Activated T-helper 1 cell treated with anti-CD3 and anti-CD28 coated beads, Interleukin-2, amount 50 U/mL, for 16 hours (primary cell): ENCODE measurements around the gene SLC66A2.

ENCODE experiments used
- DNase-seq, 2 donors: peaks; one replicate each; pipeline ENCODE4 v3.0.0-alpha.2; 2020; ENCODE audit warnings: low read depth in 1 of 2, low spot score in 1 of 2

The SLC66A2 gene

DNA sequence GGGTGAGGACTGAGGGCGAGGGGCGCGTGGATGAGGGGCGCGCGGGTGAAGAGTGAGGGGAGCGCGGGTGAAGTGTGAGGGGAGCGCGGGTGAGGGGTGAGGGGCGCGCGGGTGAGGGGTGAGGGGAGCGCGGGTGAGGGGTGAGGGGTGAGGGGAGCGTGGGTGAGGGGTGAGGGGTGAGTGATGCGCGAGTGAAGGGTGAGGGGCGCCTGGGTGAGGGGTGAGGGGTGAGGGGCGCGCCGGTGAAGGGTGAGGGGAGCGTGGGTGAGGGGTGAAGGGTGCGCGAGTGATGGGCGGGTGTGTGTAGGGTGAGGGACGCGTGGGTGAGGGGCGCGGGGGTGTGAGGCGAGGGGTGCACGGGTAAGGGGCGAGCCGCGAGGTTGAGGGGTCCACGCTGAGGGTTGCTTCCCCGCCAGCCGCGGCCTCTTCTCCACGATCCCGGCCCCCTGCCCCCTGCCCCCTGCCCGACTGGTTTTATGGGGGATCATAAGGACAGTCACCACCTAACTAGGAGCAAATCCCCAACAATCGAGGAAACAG is 1.1 kb upstream of the SLC66A2 start:
- DNase-seq = no peak

DNA sequence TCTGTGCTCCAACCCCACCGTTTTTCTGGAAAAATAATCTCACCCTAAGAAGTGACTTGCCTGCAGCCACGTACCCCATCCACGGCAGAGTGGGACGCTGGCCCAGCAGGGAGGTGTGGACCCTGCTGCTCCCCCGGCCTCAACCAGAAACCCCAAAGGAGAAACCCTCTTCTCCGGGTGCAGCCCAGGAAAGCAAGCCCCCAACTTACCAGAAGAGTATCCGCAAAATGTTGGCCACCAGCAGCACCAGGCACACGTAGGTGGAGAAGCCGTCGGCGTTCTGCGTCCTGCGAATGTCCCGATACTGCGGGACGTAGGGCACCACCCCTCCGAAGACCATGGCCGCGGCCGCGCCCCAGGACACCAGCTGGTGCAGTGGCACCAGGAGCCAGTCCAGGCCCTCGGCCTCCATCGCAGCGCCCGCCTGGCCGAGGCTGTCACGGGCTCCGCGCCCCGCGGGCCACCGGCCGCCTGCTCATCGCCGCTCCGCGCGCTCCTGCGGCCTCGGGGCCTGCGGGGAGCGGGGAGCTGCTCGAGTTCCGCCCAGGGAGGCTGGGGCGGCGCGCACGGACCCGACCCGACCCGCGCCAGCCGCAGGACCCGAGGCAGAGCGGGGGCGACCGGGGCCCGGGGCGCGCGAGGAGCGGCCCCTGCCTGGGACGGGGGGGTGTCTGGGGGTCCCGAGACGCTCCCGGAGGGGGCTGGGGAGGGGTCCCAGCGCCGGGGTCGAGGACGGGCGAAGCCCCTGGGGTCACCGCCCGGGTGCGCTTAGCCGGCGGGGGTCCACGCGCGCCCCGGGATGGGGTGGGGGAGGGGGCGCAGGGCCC is 725 bp downstream of the SLC66A2 start:
- DNase-seq = no peak

DNA sequence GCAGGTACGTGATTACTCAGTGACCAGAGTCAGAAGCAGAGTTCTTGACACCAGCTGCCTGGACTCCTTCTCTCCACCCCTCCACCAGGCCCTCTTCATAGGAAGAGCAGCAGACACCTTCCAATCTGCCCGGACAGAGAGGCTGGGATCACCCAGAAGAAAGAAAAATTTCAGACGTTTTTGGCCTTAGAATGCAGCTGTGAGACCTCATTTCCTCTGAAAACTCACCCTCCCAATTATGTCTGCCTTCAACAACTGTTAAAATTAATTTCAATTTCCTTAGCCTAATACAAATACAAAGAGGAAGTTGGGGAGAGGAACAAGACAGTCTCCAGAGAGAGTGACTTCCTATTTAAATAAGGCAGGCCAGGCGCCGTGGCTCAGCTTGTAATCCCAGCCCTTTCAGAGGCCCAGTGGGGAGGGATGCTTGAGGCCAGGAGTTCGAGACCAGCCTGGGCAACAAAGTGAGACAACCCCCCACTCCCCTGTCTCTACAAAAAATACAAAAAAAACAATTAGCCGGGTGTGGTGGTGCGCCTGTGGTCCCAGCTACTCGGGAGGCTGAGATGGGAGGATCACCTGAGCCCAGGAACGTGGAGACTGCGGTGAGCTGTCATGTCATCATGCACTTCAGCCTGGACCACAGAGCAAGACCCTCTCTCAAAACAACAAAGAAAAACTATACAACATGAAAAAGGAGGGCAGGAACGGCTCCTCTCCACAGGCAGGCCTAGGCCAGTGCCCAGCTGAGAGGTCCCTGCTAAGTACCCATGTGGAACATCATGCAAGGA is 1.6 kb downstream of the SLC66A2 start:
- DNase-seq = no peak

DNA sequence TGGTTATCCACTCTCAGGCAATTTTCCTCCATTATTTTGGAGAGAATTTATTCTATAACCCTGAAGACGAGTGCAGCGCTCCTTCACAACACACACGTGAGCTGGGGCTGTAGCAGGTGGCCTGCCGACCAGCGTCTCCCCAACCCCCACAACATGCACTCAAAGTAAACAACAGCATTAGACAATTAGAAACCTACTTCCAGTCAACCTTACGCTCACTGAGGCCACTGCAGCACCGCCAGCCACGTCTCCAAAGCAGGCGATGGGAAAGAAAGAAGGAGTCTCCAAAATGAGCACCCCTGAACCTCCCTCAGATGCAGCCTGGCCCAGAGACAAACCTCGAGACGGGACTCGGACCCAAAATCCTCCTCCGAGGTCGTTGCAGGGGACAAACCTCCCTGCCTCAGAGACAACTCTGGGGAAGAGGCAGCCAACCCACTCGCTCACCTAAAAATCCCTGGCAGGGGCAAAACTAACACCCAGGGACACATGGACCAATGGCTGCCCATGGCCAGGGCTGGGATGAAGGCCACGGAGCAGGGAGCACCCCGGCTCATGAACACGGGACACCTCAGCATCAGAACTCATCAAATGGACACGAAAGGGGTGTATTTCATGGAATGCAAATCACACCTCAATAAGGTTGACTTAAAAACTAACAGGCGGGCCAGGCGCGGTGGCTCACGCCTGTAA is 2.6 kb downstream of the SLC66A2 start:
- DNase-seq = no peak

DNA sequence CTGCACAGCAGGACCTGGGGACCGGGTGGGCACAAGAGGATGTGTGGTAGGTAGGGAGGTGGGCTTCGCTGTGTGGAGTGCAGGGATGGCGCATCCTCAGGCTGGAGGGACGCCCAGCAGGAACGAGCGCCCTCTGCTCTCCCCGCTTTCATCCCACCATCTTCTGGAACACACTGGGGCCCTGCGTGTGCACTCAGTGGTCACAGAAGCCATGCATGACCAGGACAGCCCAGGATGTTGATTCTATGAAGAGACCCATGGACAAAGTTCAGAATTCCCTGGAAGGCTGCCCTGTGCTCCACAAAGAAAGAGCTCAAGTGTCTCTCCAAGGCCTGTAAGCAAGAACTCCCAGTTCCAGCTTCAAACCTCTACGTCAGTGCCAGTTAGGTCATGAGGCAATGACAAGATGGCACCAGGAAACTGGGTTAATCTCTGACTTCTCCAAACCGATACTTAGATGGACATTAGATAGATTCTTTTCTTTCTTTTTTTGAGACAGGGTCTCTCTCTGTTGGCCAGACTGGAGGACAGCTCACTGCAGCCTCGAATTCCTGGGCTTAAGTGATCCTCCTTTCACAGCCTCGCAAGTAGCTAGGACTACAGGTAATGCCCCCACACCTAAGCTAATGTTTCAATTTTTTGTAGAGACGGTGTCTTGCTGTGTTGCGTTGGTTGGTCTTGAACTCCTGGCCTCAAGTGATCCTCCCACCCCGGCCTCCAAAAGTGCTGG is 3.4 kb downstream of the SLC66A2 start:
- no peak for DNase-seq

DNA sequence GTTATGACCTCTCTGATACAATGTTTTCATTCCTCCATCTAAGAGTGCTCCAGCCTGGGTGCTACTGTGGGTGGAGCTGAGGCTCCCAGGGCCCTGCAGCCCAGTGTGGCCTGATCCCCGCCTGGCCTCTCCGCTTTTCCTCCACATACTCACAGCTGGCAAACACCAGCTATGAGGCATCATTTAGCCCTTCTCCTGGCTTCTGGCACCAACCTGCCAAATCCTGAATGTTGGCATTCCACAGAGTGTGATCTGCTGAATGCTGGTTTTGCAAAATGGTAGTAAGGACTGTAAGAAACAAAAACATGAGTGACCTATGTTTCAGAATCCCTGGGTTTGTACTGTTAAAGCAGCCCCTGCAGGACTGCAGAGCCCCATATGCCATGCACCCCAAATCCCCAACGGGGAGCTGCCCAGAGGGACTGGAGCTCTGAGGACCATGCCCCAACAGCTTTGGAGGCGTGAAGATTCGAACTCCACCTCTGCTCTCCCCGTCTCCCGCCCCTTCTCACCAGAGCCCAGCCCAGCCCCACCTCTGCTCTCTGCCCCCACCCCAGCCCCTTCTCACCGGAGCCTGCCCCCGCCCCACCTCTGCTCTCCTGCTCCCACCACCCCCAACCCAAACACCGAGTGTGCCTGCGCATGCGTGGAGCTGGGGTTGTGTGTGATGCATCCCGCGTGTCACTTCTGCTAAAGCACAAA is 4.2 kb downstream of the SLC66A2 start:
- no peak for DNase-seq

DNA sequence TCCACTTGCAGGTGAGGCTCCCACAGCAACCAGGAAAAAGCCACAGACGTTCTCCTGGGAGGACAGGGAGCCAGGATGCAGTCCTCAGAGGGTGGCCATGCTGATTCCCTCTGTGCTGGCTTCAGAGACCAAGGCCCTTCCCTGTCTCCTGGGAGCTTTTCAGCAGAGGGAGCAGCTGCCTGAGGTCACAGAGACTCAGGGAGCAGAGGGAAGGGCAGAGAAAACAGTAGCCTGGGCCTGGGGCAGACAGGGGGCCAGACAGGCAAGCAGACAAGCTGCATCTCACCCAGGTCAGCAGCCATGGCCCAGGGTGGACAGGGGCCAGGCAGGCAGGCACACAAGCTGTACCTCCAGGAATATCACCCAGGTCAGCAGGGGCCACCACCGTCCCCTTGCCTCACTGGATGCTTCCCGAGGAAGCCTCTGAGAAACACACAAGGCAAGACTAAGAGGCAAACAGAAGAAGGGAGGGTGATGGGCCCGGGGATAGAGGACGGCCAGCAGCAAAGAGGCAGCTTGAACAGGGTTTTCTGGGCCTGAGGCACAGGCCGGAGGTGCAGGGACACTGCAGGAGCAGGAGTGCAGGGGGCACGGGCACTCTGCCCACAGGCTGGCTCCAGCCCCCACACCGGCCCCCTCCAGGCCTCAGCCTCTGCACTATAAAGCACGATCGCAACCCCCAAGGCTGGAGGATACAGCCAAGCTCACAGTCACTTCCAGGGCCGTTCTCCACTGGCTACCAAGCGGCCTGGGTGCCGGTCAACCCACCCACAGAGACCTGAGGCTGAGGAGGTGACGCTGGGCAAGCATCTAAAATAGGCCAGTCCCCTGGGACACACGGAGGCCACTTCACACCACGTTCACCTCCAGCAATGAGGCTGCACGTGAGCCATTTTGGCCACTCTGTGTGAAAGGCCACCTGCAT is 6.1 kb downstream of the SLC66A2 start:
- DNase-seq = no peak

DNA sequence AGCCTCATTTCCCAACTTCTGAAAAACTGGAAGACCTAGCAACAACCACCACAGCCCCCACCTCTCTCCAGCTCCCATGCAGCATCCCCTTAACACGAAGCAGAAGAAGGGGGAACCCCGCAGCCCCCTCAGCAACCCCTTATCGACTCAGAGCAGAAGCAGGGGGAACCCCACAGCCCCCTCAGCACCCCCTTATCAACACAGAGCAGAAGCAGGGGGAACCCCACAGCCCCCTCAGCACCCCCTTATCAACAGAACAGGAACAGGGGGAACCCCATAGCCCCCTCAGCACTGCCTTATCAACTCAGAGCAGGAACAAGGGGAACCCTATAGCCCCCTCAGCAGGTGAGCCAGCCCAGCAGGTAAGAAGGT is 6.7 kb downstream of the SLC66A2 start:
- DNase-seq = no peak

DNA sequence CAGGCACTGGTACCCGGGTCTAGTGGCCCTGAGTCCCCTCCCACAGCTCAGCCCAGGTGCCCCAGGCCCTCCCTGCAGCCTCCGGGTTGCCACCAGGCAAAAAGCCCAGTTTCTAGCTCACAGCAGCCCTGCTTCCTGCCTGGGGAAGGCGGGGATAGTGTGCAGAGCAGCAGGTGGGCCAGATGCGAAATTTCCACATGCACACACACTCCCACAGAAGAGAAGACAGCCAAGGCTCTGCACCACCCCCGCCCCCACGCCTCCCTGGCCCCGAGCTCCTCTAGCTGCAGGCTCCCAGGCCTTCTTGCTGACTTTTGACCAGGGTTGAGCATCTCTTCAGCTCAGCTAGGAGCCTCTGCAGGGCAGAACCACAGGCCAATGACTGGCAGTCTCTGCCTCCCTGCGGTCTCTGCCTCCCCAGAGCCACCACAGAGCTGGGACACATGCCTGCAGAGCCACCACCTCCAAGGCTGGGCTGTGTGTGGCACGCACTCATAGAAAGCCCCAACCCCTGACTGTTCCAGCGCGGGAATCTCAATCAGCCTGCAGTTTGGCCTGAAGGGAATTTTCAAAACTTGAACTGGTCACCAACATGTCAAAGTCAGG is 7.2 kb downstream of the SLC66A2 start:
- no peak for DNase-seq

DNA sequence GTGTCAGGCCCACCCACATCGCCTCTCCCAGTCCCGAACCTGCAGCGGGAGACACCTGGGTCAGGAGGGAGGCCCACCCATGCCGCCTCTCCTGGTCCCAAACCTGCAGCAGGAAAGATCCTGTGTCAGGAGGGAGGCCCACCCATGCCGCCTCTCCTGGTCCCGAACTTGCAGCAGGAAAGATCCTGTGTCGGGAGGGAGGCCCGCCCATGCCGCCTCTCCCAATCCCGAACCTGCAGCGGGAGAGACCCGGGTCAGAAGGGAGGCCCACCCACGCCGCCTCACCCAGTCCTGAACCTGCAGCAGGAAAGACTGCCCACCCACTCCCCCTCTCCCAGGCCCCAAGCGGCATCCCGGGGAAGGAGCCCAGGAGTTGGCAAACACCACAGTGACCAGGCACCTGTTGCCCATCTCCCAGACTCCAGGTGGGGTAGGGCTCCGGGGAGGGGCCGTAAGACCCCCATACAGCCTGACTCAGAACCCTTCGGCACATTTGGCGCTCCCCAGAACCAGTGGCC is 7.8 kb downstream of the SLC66A2 start:
- no peak for DNase-seq

DNA sequence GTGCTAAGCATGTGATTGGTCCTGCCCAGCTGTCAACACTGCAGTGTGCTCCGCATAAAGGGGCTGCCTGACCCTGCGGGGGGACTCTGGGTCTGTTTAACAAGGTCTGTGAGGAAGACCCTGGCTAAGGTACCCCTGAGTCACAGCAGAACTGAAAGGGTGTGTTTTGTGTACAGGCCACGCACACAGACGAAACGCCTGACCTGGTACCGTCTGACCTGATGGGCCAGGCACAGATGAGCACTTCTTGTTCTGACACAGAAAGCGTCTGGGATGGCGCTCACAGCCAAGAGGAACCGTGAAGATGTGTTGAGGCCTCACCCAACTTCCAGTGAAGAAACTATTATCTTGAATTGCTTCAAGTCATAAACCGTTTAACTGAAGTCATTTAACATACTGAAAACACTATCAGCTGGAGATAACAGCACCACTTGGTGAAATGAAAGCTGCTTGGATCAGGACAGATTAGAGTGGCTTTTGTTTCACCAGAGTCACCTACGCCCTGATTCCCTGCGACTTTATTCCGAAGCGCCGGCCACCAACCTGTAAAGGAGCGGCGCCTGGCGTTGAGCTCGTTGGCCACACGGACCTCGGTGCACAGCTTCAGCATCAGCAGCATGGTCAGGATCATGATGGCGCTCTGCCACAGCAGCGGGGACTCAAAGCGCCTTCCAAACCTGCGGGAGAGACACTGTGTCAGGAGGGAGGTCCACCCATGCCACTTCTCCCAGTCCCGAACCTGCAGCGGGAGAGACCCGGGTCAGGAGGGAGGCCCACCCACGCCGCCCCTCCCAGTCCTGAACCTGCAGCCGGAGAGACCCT is 8.5 kb downstream of the SLC66A2 start:
- DNase-seq = no peak

DNA sequence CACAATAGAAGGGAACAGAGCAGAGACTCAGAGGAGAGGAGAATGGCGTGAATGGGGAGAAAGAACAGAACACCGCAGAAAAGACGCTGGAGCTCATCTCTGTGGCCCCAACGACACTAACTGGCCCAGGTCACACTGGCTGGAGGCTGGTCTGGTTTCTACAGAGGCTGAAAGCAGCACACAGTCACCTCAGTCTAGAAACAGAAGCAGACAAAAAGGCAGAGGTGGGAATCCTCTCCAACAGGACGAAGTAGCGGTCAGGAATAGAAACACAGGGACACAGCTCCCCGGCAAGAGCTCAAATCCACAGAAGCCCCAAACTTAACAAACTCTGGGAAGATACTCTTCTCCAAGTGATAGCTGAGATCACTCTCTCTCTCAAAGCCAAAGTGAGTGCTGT is 9.2 kb downstream of the SLC66A2 start:
- DNase-seq = no peak

DNA sequence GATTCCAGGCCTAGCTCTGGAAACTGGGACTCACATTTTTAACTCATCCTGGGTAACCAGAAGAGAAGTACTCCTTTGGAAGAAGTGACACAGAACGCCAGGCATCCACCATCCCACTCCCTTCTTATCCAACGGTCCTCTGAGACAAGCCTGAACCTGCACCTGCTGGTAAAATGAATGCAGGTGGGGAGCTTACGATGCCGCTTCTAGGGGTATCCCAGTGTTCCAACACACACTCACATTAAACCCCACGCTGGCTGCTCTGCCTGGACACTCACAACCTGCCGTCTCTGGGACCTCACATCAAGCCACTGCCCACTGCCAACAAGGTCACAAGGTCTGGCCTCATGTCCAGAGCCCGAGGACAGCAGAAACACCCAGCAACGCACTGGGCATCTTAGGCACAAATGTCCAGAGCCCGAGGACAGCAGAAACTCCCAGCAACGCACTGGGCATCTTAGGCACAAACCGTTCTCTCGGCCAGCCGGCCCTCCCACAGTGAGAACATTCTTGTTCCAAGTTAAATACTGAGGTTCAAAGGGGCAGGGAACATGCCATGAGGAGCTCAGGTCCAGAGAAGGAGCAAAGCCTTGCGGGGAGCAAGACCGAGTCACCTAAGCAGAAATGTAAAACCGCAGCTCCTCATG is 9.9 kb downstream of the SLC66A2 start:
- DNase-seq = no peak

DNA sequence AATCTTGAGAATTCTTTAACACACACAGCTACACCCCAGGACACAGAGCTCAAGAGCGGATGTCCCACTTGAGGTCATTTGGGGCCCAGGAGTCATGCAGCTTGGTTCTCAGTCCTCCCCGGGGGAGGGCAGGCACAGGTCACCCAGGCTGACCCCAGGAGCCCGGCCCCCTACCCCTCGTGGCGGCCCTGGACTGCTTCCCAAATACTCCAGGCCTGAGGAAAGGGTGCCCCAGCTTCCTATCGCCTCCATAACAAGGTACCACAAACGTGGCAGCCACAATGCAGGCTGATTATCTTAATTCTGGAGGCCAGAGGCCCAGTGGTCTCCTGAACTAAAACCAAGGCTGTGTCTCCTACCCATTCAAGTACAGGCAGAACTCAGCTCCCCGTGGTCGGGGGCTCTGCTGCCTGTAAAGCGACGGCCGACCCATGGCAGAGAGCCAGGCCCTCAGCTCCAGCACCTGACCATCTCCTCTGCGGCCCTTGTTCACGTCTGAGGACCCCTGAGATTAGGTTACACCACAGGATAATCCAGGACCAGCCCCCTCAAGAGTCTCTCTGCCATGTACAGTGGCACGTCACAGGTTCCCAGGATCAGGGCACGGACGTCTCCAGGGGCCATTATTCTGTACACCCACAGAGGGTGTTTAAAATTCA is 10.5 kb downstream of the SLC66A2 start:
- no peak for DNase-seq

DNA sequence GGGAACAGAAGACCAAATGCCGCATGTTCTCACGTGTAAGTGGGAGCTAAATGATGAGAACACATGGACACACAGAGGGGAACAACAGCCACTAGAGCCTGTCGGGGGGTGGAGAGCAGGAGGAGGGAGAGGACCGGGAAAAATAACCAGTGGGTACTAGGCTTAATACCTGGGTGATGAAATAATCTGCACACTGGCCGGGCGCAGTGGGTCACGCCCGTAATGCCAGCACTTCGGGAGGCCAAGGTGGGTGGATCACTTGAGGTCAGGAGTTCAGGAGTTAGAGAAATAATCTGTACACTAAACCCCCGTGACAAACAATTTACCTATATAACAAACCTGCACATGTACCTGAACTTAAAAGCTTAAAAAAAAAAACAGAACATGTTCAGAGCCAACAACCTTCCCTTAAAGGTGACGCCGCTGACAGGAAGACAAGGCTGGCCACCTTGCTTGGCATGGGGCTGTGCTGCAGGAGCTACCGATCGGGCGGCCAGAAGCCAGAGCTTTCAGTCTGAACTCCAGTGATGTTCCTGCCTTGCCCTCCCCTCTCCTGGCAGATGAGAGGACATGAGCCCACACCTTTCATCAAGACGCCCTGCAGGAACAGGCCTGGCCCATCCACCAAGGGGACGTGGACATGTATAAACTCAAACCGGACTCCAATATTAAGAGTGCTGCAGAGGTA is 11.2 kb downstream of the SLC66A2 start:
- DNase-seq = no peak

DNA sequence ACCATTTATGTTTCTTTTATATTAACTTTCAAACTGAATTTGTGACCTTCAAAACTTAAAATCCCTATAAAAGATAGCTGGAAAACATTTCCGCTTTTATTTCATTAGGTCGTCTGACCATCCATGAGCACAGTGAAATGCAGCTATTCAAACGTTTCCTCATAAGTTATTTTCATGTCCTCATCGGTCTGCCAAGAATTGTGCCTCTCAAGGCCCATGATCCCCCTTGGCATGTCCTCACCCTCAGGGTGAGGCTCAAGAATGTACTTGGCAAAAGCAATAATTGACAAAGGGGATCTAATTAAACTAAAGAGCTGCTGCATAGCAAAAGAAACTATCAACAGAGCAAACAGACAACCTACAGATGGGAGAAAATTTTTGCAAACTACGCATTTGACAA is 12.4 kb downstream of the SLC66A2 start:
- no peak for DNase-seq
